NCI-H82 (cell line): ENCODE results near the gene MEGF11.
"Not testable (repeated sequence)": the region's sequence is repeated elsewhere in the genome, so short reads cannot be mapped to it uniquely, and the experiment has no call there.

ENCODE experiments used
- DNase-seq: peaks from one replicate; lab custom pipeline; 2025; lab: John Stamatoyannopoulos, UW

MEGF11 gene

DNA sequence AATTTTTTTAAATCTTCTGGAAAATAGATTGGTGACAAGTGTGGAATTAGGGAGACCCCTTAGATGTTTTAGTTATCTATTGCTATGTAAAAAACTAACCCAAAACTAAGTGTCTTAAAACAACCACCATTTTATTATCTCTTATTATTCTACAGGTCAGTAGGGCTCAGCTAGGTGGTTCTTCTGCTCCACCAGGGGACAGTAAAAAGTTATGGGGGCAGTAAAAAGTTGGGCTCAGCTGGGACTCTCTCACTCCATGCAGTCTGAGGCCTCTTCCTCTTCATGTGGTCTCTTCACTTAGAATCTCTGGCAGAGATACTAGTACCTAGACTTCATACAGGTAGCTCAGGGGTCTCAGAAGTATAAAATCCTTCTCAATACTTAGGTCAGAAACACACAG, 21.8 kb upstream of the MEGF11 start:
- no peak for DNase-seq

DNA sequence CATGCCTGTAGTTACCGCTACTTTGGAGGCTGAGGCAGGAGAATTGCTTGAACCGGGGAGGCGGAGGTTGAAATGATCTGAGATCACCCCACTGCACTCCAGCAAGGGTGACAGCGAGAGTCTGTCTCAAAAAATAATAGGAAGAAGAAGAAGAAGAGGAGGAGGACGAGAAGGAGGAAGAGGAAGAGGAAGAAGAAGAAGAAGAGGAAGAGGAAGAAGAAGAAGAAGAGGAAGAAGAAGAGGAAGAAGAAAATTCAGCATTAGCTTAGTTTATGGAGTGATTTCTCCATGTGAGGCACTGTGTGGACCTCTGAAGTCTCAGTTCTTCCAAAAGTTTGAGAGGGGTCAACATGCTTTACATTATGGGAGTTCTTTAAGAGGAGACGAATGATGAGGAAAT, 17.4 kb upstream of the MEGF11 start:
- DNase-seq, result no peak

DNA sequence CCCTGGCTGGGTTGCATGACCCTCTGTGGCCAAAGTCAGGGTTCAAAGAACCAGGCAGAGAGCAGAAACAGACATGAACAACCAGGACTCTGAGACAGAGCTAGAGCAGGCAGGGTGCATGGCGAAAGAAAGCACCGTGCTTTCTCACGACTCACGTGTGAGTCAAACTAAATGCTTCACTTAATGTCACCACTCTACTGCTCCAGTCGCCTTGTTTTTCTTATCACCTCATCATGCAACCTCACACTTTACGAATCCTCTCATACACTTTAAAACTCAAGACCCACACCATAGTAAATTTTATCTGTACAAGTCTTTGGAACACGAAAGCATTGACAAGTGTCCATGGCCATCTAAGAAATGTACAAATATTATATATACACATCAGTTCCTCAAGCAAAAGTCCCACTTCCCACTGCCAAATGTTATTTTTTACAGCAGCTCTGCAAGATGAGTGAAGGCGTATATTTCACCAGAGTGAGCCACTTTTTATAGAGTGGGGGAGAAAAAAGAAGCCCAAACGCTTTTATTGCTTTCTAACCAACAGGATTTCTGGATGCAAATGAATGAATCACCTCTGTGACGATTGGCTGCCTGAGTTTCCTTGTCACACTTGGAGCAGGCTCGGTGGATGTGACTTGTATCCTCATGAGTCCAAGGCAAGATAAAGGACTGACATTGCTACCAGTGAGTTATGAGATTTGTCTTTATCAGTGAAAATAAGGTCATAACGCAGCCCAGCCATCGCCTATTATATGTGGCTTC, 16.0 kb upstream of the MEGF11 start:
- peak; percentile 82 for DNase-seq

DNA sequence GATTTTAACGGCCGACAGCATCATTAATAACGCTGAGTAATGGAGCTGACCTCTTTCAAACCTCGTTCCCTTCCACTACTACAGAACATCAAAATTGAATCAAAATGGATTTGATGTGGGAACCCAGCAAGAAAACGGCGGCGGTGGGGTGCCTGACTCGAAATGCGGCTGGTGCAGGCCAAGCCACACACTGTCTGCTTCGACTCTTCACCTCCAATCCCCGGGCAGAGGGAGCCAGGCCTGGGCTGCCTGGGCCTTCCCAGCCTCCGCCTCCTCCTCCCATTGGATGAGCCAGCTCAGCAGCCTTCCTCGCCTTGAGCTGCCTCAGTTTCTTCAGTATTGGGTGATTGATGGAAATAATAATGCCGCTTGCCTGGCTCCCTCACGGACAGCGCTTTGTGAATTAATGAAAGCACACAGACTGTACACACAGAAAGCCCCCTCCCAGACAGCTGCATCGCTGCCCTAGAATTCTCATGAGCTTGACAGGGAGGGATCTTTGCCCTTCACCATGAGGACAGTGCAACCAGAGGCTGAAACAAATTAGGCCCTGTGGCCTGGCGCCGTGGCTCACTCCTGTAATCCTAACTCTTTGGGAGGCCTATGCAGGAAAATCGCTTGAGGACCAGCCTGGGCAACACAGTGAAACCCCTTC, 11.4 kb upstream of the MEGF11 start:
- no peak for DNase-seq

DNA sequence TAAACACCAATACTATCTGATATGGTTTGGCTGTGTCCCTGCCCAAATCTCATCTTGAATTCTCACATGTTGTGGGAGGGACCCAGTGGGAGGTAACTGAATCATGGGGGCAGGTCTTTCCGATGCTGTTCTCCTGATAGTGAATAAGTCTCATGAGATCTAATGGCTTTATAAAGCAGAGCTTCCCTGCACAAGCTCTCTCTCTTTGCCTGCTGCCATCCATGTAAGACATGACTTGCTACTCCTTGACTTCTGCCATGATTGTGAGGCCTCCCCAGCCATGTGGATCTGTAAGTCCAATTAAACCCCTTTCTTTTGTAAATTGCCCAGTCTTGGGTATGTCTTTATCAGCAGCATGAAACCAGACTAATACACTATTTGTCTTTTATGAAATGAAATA, 9.3 kb upstream of the MEGF11 start:
- DNase-seq, result not testable (repeated sequence)

DNA sequence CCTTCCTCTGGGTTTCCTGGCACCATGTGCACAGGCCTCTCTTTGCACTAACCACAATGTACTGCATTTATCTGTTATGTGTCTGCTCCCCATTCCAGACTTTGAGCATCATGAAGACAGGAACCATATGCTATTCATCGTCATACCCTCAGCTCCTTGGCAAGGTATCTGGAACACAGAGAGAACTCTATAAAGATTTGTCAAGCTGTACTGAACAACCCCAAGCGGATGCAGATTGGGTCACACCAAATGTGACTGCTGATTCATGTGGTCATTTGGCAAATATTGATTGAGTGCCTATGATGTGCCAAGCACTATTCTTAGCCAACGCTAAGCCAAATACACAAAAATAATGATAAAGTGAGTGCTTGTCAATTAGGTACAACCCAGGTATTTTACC, 7.5 kb upstream of the MEGF11 start:
- DNase-seq, result no peak

DNA sequence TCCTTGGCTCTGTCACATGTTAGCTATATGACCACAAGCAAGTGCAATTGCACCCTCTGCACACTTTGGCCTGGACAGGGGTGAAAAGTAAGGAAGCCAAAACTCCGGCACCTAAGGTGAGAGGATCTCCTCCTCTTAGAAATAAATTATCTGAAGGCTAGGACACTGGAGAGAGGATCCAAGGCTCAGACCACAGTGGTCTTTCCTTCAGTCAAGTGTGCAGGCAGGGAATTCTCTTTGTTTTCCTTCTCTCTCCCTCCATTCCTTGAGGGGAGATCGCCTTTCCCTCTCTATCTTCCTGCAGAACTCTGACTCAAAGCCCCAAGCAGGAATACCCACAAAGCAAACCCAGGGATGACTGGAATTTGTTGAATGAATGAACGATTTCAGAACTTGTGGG, 3.1 kb upstream of the MEGF11 start:
- DNase-seq, result no peak

DNA sequence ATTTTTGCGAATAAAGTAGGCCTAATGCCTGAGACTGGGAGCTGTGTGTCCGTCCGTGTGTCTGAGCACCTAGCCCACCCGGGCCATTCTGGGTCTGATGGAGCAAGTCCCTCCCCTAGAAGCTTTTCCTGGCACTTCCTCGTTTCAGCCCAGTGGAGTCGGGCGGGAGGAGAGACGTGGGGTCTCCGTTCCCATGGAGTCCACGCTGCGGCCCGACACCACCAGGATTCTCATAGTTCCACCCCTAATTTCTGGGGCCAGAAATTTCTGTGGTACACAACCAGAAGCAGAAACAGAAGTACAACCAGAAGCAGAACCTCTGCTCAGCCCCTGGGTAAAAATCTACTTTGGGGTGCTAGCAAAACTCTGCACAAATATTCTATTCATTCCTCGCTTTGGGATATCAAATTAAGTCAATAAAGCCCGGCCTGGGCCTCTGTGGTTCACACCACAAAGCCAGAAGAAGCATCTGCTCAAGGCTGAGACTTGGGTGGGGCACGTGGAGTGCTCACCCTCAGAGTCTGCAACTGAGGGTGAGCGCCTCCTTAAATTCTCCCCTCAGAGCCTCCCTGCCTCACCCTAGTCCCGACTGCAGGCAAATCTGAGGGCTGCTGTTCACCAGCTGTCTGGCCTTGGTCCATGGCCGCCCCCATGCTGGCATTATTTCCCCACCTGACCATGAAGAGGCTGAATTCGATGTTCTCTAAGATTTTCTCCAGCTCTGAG, 1.6 kb upstream of the MEGF11 start:
- DNase-seq, result no peak

DNA sequence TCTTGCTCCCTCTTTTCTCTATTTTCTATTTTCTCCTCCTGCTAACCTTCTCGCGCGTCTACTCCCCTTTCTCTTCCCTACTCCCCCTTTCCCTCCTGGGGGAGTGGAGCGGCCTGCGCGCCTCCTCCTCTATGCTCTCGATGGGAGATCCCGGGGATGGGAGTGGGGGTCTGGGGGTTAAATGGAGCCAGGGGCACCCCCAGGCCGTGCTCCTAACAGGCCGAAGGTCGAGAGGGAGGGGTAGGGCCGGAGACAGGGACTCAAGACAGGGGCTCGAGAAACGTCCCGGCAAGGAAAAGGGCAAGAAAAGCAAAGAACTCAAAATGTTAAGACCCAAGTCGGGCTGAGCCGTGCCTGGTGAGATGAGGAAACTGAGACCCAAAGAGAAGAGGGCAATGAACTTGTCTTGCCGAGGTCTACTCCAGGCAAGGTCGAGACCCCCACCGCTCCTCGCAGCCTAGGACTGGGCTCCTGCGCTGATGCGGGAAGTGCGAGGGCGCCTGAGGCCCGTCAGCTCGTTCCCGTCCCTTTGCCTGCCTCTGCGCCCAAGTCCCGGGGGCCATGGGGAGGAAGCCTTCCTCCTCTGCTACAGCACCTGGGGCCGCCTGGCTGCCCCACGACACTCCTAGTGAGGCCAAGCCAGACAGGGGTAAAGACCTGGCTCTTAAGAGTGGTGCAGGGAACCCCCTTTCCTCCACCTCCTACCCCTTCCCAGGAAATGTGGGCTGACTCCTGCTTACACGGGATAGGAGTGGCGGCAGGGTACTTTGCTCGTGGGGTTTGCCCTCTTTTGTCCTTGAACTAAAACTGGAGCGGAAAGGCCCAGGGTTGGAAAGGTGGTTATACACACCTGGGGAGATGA, 770 bp upstream of the MEGF11 start:
- DNase-seq, result no peak

DNA sequence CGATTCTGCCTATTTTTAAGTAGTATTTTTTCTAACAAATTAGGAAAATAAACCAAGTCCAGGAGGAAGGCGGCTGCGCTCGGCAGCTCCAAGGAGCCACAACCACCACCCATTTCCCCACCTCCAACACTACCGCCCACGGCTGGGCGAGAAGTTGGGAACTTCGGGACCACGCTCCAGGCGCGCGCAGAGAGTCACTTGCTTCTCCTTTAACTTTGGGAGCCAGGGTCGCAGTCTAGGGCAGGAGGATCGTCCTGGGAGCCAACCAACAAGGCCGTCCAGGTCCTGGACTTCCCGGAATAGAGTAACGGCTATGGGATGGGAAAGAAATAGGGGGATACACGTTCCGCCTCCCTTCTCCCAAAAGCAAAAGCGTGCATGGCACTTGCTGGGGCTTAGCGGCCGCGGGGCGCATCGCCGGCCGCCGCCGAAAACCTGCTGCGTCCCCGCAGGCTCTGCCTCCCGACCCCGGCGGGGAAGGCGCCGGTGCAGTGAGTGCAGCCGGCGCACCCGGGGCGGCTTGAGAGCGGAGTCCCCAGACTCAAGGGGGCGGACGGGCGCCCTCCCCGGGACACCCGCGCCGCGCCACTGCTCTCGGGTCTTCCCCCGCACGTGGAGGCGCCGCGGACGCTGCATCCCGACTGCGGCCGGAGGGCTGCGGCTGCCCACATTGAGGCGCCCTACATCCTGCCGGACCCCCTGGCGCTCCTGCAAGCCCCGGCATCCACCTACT, 699 bp downstream of the MEGF11 start:
- peak; percentile 62 for DNase-seq

DNA sequence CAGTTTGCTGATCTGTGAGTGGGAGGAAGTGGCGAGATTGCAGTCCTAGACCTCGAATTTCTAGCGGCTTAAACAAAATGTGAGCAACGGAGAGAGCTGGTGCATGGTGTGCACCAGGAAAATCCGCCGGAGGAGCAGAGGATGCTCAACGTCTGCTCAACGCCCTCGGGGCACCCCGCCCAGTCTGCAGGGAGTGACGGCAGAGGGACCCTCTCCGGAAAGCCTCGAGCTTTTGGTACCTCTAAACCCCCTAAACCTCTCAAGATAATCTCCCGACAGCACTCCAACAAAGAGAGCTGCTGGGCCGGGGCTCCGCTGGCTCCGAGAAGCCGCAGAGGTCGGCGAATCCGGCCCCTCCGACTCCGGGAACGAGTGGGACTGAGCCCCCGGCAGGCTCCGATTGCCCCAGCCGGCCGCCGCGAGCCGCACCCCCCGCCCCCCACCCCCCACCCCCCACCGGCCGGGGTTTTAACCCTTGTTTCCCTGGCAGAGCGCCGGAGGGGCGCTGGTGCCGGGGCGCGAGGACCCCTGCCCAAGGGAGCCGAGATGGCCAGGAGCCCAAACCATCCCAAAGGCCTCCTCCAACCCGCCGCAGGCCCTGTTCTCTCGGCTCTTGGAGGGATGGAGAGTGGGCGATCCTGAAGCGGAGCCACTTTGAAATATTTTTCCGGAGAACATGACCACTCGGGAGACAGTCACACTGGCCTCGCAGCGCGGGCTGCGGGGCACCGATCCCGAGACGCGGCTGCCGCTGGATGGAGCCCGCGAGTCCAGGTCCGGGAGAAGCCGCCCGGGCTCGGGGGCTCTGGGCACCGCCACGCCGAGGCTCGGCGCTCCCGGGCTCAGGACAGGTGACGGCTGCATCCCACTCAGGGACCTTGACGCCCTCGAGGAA, 1.5 kb downstream of the MEGF11 start:
- DNase-seq, result peak; percentile 71

DNA sequence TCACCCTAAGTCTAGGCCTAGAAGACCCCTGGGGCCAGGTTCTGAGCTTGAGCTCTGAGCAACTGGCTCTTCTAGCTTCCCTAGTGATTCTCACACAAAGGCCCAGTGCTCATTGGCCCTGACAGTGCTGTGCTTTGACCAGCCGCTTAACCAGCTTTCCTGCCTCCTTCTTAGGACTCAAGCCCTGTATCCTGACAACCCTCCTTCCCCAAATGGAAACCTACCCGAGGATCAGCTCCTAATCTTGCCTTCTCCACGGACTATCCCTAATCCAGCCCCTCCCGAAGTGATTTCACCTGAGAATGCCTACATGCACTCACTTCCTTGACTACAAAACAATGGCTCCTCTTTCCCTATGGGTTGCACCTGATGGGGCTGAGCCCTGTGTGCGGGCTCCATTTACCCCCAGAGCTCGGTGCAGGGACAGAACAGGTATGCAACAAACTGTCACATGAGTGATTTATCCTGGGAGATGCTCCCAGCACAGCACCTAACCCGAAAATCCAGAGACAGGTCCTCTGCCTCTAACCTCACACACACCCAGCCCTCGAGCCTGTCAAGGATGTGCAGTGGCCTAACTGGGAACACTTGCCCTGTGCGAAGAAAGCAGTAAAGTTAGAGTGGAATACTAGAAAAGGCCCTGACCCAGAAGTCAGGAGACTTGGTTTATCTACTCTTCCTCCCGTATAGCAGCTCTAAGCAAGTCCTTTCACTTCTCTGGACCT, 2.3 kb downstream of the MEGF11 start:
- DNase-seq, result peak; percentile 46

DNA sequence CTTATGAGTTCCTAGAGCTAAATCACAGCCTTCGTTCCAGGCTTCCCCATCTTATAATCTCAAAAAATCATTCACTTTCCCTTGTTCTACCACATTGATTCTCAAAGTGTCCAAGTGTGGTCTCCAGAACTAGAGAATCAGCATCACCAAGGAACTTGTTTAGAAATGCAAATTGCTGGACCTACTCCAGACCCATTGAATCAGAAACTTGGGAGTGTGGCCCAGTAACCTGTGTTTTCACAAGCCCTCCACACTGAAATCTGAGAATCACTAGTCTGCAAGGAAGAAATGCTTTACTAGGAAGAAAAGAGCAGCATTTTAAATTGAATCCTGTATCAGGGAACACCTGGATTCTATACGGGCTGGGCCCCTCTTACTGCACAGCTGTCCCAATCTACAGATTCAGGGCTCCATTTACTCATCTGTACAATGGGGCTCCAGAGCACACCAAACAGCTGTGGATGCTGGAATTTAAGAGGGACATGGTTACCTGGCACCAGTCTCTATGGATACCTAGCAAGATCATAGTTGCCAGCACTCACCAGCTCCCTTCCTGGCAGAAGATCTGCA, 3.9 kb downstream of the MEGF11 start:
- no peak for DNase-seq

DNA sequence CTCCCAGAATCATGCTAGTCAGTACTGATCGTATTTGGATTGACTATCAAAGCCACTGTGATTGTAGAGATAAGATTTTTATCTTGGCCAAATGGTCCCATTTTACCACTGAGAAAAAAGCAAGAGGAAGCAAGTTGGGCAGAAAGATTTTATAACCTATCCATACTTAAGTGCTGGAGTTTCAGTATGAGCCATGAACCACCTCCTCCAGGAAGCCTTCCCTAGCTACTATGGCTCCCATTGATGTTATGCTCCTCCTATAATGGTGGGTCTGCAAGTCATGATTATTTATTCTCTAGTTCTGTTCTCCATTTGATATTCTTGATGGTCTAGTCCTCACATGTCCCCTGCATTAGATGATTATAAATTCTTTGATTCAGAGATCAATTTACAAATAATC, 6.6 kb downstream of the MEGF11 start:
- DNase-seq, result no peak

DNA sequence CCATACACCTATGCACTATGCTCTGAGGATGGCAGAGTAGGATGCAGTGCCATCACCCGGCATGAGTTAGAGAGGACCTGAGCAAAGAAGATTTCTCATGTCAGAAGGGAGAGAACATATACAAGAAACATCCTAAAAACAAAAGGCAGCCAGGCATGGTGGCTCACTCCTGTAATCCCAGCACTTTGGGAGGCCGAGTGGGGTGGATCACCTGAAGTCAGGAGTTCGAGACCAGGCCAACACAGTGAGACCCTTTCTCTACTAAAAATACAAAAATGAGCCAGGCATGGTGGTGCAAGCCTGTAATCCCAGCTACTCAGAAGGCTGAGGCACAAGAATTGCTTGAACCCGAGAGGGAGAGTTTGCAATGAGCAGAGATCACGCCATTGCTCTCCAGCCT, 7.7 kb downstream of the MEGF11 start:
- not testable (repeated sequence) for DNase-seq

DNA sequence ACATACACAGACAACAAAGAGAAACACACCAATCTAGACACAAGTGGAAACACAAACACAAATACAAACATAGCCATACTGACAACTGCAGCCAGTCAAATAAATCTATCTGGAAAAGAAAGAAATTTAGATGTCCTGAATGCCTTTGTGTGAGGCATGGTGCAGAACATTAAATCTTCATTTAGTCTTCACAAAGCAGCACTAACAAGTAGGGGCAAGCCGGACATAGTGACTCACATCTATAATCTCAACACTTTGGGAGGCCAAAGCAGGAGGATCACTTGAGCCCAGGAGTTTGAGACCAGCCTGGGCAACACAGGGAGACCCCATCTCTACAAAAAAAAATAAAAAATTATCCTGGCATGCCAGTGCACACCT, 11.7 kb downstream of the MEGF11 start:
- no peak for DNase-seq

DNA sequence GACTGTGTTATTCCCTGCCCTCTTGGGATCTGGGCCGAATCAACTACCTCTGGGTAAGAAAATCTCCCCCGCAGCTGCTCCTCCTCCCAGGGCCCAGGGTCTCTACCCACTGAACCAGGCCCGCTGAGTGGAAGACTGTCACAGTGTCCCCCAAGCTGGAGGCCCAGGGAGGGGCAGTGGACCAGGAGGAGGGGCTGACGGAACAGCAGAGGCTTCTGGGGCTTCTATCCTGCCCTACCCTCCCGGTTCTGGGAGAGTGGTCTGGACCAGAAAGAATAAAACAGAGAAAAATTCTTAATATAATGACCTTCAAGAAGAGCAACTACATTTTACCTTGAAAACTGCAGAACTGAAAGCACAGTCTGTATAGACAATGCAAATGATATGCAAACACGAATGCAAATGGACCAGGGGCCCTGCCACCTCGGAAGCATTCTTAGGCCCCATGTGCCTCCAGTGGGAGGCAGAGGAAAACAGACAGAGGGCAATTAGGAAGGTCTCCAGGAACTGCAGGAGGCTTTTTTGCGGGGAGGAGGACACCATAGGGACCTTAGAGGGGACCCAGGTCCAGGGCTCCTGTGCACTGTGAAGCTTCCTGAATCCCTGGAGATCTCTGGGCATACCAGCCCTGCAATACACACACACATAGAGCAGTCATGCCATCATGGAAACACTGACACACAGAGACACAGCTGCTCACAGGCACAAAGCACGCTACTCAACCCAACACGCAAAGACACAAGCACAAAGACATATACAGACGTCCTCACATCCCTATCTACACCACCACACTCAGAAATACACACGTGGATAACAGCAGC, 12.3 kb downstream of the MEGF11 start:
- DNase-seq, result no peak

DNA sequence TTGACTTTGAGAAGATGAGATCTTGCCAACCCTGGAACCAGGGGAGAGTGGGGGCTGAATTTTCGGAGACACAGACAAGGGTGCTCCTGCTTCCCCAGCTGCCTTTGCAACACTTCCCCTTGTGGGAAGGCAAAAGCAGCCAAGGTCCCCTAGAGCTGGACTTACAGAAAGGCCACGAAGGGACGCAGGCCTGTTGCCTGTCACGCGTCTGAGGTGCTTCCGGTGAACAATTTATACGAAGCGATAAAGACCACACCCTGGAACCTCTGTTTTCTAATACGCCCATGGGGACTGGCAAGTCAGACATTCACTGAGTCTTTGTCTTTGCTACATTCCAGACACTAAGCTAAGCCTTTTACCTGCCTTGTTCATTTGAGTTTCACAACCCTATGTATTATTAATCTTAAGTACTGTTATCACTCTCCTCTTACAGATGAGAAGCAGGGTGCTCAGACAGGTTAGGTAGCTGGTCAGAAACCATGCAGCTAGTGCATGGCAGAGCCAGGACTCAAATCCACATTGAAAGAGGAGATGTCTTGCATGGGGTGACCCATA, 13.2 kb downstream of the MEGF11 start:
- no peak for DNase-seq
